HUES64 (cell line): Measurements from ENCODE around the gene KLK15.

Source experiments
- H3K27ac ChIP-seq: 2 replicates; pipeline ENCODE4 v1.7.0; 2013; ENCODE audit warnings: low read depth, low read length, inconsistent platforms
- H3K27me3 ChIP-seq: 2 replicates; pipeline ENCODE4 v1.6.1; 2013; ENCODE audit warnings: mild to moderate bottlenecking, low read length; ENCODE audit not compliant: insufficient read depth
- H3K36me3 ChIP-seq: 2 replicates; pipeline ENCODE4 v1.6.1; 2013; ENCODE audit warnings: mild to moderate bottlenecking, low read length; ENCODE audit not compliant: insufficient read depth
- H3K4me1 ChIP-seq: 2 replicates; pipeline ENCODE4 v1.6.1; 2013; ENCODE audit warnings: mild to moderate bottlenecking, low read length, moderate library complexity; ENCODE audit not compliant: insufficient read depth
- H3K4me3 ChIP-seq: 2 replicates; pipeline ENCODE4 v1.5.1; 2013; ENCODE audit warnings: mild to moderate bottlenecking, low read length, moderate library complexity
- H3K9ac ChIP-seq: 2 replicates; pipeline ENCODE4 v1.6.1; 2013; ENCODE audit warnings: mild to moderate bottlenecking, low read depth, low read length
- H3K9me3 ChIP-seq: 2 replicates; pipeline ENCODE4 v1.6.1; 2013; ENCODE audit warnings: low read depth, low read length; ENCODE audit not compliant: insufficient read depth
- WGBS: fragments of 150-250, 120-280 bp; methylation state at CpG from one replicate; pipeline ENCODE4 v1.1.7; 2013; ENCODE audit warnings: missing lambda C conversion rate; 5-methylcytosine and 5-hydroxymethylcytosine counted together

The KLK15 gene

DNA sequence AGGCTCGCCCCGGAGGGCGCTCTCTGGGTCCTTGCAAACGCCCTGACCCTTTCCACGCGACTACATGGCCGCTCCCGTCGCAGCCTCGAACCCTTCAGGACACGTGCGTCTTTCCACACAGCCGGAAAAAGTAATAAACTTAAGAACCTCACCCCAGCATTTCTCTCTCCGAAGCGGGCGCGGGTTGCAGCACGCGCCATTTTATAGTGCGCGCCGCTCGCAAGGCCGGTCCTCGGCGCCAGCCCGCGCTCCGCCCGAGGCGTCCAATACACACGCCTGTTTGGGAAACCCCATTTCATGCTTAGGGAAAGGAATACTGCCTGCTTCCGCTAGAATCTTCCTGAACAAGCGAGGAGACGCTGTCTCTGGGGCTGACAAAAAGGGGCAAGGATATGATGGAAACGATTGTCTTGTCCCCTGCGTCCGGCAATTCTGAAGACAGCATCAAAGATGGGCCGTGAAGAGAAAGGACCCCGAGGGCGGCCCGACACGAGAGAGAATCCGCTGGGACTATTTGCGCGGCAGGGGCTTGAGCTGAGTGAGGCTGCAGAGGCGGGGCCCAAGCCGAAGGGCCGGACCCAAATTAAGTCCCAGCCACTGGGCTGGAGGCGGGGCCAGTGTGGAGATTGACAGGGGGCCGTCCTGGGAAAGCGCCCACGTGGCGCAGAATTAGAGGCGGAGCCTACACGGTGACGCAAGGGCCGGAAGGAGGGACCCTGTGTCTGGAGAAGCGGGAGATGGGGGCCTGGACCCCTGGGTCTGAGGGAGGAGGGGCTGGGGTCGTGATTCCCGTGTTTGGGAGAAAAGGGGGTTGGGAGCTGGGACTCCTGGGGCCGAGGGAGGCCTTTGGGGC lies 28.7 kb downstream of the KLK15 start:
- WGBS, result under 1% methylated on average over 62 of the region's 62 CpGs

DNA sequence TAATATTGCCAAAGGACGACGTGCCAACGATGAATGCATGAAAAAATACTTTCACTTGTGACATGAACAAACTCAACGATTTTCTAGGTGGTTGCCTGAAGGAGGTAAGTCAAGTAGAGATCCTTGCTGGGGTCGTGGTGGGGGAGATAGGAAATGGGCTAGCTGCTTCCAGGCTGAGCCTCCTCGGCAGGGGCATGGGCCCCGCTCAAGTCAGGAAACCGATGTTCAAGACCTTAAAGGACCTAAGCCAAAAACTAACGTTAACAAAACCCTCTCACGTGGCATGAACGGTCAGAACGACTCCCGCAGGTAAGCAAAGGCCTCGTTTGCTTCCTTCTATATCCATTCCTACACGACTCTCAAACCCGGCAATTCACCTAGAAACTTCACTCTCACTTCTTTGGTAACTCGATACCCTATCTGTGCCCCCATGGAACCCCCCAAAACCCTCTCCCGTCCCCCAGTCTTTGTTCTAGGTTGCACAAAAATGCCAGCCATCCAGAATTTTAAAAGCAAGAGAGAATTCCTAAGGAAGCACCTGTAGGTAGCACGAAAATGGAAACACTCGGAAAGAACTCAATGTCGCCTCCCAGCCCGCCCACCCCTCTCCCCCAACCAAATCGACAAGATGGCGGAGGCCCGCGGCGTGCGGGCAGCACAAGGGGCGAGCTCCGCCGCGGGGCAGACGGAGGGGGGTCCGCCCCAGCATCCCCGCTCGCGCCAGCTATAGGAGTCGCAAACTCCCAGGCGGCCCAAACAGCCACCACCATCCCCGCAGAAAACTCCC lies 29.5 kb downstream of the KLK15 start:
- Histone ChIP-seq H3K36me3 (peaks cover 44% of the 10 kb centered on the region), H3K27me3 (peaks cover 3% of the 10 kb centered on the region; the same call in 1 of the 2 replicates), H3K27ac (peak overlapping the region; percentile 97), H3K4me3 (peak overlapping the region; percentile 84), H3K9me3 (no peaks in the 10 kb centered on the region), H3K9ac (peak overlapping the region; percentile 100), H3K4me1 (peaks cover 4% of the 10 kb centered on the region; the same call in 1 of the 2 replicates)
- 0% methylated on average over 40 of the region's 40 CpGs for WGBS

More for the DNA sequence above, 28.7 kb downstream of the KLK15 start:
- H3K9ac ChIP-seq, result peak overlapping the region; percentile 100
- peaks cover 36% of the 10 kb centered on the region for H3K36me3 ChIP-seq
- H3K27ac ChIP-seq, result peak overlapping the region; percentile 97
- peak overlapping the region; percentile 84 for H3K4me3 ChIP-seq
- peaks cover 4% of the 10 kb centered on the region; the same call in 1 of the 2 replicates for H3K4me1 ChIP-seq
- peaks cover 5% of the 10 kb centered on the region; the same call in 1 of the 2 replicates for H3K27me3 ChIP-seq
- no peaks in the 10 kb centered on the region for H3K9me3 ChIP-seq

DNA sequence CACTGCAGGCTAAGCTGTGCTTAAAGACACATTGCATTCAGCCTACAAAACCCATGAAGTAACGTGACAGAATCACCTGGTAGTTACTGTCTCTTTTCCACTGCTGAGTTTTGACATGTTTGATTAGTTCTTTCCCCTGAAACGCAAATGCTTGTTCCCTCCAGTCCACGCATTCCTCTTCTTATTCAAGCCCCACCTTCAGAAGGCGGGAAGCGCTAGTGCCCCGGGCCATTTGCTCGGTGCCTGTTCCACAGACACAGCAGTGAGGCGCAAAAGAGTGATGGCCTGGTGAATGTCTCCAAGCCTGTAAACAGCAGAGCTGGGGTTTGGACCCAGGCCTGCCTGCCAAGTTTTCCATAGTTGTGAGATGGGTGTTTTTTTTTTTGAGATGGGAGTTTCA lies 32.3 kb downstream of the KLK15 start:
- Histone ChIP-seq H3K9me3 (no peaks in the 10 kb centered on the region), H3K27me3 (no peaks in the 10 kb centered on the region), H3K9ac (no peak overlapping the region), H3K4me1 (peaks cover 4% of the 10 kb centered on the region; the same call in 1 of the 2 replicates), H3K4me3 (no peak overlapping the region), H3K27ac (no peak overlapping the region), H3K36me3 (peaks cover 70% of the 10 kb centered on the region)
- 90% methylated on average over 8 of the region's 8 CpGs for WGBS

DNA sequence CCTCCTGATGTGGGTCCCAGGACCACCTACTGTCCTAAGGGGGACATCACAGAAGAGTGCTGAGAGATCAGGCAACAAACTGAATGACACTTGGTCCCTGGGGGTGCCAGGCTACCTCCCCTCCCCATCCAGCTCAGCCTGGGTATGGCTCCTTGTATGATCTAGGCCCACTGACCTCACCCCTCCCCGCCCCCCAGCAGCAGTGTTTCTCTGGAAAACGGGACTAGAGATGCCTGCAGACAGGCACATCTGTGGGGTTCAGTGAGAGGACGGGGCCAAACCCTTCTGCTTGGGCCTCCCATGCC lies 33.9 kb downstream of the KLK15 start:
- H3K27ac ChIP-seq, result no peak overlapping the region
- no peaks in the 10 kb centered on the region for H3K9me3 ChIP-seq
- peaks cover 4% of the 10 kb centered on the region; the same call in 1 of the 2 replicates for H3K4me1 ChIP-seq
- H3K27me3 ChIP-seq, result no peaks in the 10 kb centered on the region
- no peak overlapping the region for H3K4me3 ChIP-seq
- WGBS, result 93% methylated on average over 3 of the region's 3 CpGs
- peaks cover 80% of the 10 kb centered on the region for H3K36me3 ChIP-seq
- H3K9ac ChIP-seq, result no peak overlapping the region

DNA sequence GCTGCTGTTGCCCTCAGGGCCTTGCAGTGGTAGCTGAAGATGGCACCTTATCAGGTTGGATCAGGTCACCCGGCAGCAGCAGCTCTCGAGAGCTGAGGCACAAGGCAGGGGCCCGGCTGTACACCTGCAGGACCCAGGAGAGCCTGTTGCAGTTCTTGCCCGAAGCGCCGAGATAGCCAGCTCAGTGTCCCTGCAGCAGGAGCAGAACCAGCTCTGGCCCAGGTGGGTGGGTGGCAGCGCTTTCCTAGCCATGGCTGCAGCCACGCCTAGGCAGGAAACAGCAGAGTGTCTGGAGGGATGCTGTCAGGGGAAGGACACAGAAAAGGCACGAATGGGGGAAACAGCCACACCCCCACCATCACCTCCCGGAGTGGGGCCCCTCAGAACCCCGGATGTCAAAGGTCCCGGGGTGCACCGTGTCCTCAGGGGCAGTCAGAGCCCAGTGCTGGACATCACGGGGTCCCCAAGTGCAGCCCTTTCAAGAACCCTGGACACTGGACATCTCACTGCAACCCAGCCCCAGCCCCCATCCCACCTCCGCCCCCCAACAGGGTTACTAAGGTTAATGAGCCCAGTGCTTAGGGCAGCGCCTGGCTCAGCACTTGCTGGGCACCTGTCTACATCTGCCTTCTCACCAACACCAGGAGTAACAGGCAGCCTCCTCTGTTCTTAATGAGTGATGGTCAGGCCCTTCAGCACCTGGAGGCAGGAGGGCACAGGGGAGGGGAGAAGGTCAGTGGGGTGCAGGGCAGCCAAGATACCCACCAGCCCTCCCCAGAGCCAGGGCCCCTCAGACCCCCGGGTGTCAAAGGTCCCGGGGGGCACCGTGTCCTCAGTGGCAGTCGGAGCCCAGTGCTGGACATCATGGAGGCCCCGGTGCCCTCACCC lies 34.5 kb downstream of the KLK15 start:
- H3K4me1 ChIP-seq, result peaks cover 4% of the 10 kb centered on the region; the same call in 1 of the 2 replicates
- H3K4me3 ChIP-seq, result no peak overlapping the region
- H3K9me3 ChIP-seq, result no peaks in the 10 kb centered on the region
- H3K36me3 ChIP-seq, result peaks cover 80% of the 10 kb centered on the region
- 96% methylated on average over 21 of the region's 21 CpGs for WGBS
- H3K9ac ChIP-seq, result no peak overlapping the region
- no peak overlapping the region for H3K27ac ChIP-seq
- H3K27me3 ChIP-seq, result no peaks in the 10 kb centered on the region

DNA sequence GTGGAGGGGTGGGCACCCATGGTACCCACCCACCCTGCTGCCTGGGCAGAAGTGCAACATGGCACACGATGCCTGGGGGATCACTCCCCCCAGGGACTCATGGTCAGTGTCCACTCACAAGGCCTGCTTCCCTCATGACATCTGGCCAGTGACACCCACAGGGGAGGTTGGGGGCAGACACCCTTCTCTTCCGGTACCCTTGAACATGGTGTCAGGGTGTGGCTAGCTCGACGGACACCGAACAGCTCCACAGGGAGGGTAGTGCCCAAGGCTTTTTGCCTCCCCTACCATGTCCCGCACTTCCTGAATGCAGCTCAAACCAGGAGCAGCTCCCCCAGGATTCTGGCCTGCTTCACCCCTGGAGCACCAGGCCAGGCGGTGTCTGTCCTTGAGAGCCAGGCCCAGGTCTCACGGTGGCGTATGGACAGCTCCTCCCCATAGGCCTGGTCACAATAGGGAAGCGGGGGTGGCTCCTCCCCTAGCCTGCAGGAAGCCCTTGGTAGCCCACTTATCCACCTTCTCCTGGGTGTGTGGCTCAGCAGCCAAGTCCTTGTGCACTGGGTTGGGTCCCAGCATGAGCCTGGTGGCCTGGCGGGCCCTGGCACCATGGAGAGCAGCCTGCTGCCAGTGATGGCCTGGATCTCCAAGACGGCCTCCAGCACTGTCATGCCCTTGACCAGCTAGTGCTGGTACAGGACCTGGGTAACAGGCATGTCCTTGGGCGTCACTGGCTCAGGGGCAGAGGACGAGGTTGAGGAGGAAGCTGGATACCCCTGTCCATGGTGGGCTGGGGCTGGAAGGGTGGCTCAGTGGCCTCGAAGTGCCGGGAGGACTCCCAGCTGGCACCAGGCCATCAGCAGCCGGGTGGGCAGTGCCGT lies 35.4 kb downstream of the KLK15 start:
- no peaks in the 10 kb centered on the region for H3K27me3 ChIP-seq
- H3K4me3 ChIP-seq, result no peak overlapping the region
- no peaks in the 10 kb centered on the region for H3K9me3 ChIP-seq
- no peak overlapping the region for H3K9ac ChIP-seq
- peaks cover 75% of the 10 kb centered on the region for H3K36me3 ChIP-seq
- peaks cover 4% of the 10 kb centered on the region; the same call in 1 of the 2 replicates for H3K4me1 ChIP-seq
- 92% methylated on average over 18 of the region's 18 CpGs for WGBS
- H3K27ac ChIP-seq, result peak overlapping the region; percentile 10; the same call in 1 of the 2 replicates

DNA sequence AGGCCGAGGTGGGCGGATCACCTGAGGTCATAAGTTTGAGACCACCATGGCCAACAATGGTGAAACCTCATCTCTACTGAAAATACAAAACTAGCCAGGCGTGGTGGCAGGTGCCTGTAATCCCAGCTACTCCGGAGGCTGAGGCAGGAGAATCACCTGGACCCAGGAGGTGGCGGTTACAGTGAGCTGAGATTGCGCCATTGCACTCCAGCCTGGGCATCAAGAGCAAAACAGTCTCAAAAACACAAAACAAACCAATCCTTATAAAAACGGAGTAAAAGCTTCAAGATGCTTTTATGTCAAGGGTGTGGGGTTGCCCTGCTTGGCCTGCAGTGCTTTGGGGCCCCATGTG lies 36.0 kb downstream of the KLK15 start:
- H3K9me3 ChIP-seq, result no peaks in the 10 kb centered on the region
- no peak overlapping the region for H3K27ac ChIP-seq
- H3K9ac ChIP-seq, result no peak overlapping the region
- H3K4me3 ChIP-seq, result no peak overlapping the region
- H3K4me1 ChIP-seq, result no peaks in the 10 kb centered on the region
- peaks cover 69% of the 10 kb centered on the region for H3K36me3 ChIP-seq
- 91% methylated on average over 7 of the region's 7 CpGs for WGBS
- no peaks in the 10 kb centered on the region for H3K27me3 ChIP-seq

DNA sequence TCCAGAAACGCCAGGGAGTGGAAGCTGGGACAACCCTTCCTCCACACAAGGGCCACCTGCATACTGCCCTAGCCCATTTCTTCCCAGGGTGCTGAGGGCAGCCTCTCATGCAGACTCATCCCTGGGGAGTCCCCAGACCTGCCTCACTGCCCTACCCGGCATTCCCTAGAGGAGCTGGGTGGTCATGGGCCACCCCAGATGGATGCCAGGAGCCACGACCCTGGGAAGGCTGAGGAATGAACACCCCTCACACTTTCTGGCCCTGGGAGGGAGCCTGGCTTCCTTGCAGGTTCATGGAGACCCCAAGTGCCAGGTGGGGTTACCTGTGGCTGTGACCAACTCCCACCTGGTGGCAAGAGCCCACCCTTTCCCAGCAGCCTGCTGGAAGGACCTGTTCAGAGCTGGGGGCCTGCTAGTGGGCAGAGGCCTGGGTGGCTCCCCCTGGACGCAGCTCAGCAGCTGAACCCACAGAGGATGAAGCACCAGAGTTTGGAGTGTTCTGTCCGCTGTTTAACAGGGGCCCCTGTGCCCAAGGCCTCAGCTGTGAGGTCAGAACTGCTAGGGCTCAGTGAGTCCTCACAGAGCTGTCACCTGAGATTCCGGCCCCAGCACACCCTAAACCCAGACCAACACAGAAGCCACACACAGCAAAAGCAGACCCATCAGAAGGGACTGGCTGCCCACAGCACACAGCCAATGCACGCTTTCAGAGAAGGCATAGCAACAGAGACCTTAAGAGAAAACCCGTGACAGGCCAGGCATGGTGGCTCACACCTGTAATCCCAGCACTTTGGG lies 36.5 kb downstream of the KLK15 start:
- no peak overlapping the region for H3K4me3 ChIP-seq
- H3K4me1 ChIP-seq, result no peaks in the 10 kb centered on the region
- no peaks in the 10 kb centered on the region for H3K27me3 ChIP-seq
- H3K9me3 ChIP-seq, result no peaks in the 10 kb centered on the region
- no peak overlapping the region for H3K9ac ChIP-seq
- H3K36me3 ChIP-seq, result peaks cover 63% of the 10 kb centered on the region
- peak overlapping the region; percentile 48; the same call in 1 of the 2 replicates for H3K27ac ChIP-seq
- 91% methylated on average over 8 of the region's 8 CpGs for WGBS

DNA sequence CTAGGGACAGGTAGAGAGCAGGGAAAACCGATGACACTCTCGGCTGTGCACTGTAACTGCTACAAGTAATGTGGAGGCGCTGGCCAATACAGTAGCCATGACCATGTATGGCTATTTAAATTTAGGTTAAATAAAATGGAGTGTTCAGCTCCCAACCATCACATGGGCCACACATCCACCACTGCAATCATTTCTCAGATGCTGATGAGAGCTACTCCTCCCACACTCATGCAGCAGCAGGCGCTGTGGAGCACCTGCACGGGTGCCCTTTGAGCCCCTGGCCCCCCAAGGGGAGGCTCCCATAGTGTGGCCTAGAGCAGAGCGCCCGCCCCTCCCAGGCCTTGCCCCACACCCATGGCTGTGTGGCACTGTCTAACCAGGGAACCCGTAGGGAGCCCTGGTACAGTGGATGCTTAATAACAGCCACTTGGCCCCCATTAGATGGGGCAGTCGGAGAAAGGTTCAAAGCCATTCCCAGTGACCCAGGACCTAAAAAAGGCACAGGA lies 37.2 kb downstream of the KLK15 start:
- peaks cover 60% of the 10 kb centered on the region for H3K36me3 ChIP-seq
- 87% methylated on average over 9 of the region's 9 CpGs for WGBS

More for the DNA sequence above, 37.2 kb downstream of the KLK15 start:
- H3K9me3 ChIP-seq, result no peaks in the 10 kb centered on the region
- no peak overlapping the region for H3K9ac ChIP-seq
- peak overlapping the region; percentile 48; the same call in 1 of the 2 replicates for H3K27ac ChIP-seq
- H3K4me1 ChIP-seq, result no peaks in the 10 kb centered on the region
- no peaks in the 10 kb centered on the region for H3K27me3 ChIP-seq
- H3K4me3 ChIP-seq, result no peak overlapping the region
